HuH-7 (cell line): Measurements from ENCODE around the gene IL2RA.
A peak's percentile ranks its signal among the peaks of the same experiment; 100 is the strongest.

Experiments
- DNase-seq: peaks from one replicate; pipeline ENCODE4 v3.0.0; 2011; ENCODE audit warnings: low spot score

Gene IL2RA

GRCh38 chr10:6038071-6038631, 24.0 kb downstream of the IL2RA start:
- DNase-seq: no peak

GRCh38 chr10:6037422-6037821, 24.7 kb downstream of the IL2RA start:
- no peak for DNase-seq

GRCh38 chr10:6036861-6037321, 25.3 kb downstream of the IL2RA start:
- DNase-seq: no peak

GRCh38 chr10:6035931-6036575, 26.1 kb downstream of the IL2RA start:
- no peak for DNase-seq

- no peak for DNase-seq
These were observed 26.9 kb downstream of the IL2RA start for GRCh38 chr10:6035101-6035834.

- no peak for DNase-seq
These were observed 27.8 kb downstream of the IL2RA start for GRCh38 chr10:6034371-6034770.

GRCh38 chr10:6033954-6034353, 28.2 kb downstream of the IL2RA start:
- no peak for DNase-seq

- DNase-seq: no peak
These were observed 31.2 kb downstream of the IL2RA start for GRCh38 chr10:6030940-6031339.

- no peak for DNase-seq
These were observed 31.9 kb downstream of the IL2RA start for GRCh38 chr10:6030217-6030616.

- no peak for DNase-seq
These were observed 34.2 kb downstream of the IL2RA start for GRCh38 chr10:6027929-6028328.

- DNase-seq: no peak
These were observed 36.4 kb downstream of the IL2RA start for GRCh38 chr10:6025683-6026255.

- no peak for DNase-seq
These were observed 37.9 kb downstream of the IL2RA start for GRCh38 chr10:6024334-6024682.

- DNase-seq: no peak
These were observed 38.4 kb downstream of the IL2RA start for GRCh38 chr10:6023661-6024333.

GRCh38 chr10:6022660-6023059, 39.5 kb downstream of the IL2RA start:
- no peak for DNase-seq

GRCh38 chr10:6020826-6021225, 41.3 kb downstream of the IL2RA start:
- no peak for DNase-seq

GRCh38 chr10:6019796-6020195, 42.4 kb downstream of the IL2RA start:
- no peak for DNase-seq

GRCh38 chr10:6019010-6019782, 43.0 kb downstream of the IL2RA start:
- DNase-seq: no peak

- no peak for DNase-seq
These were observed 43.7 kb downstream of the IL2RA start for GRCh38 chr10:6018422-6018821.

- no peak for DNase-seq
These were observed 44.3 kb downstream of the IL2RA start for GRCh38 chr10:6017781-6018354.

- DNase-seq: peak; percentile 58
These were observed 47.9 kb downstream of the IL2RA start for GRCh38 chr10:6014241-6014761.
